ENCODE measurements around the gene UBC.

The UBC gene

GRCh38 chr12:124863416-124864325 lies 50.8 kb downstream of the UBC start, which contains the start of gene SCARB1:
SCARB1 (minus strand) TSS chr12:124863864; CDS start chr12:124863720, 144 bp downstream.
- FAIRE-seq = no peak

- FAIRE-seq = no peak
Measured at GRCh38 chr12:124862768-124863415, 51.6 kb downstream of the UBC start.

- no peak for FAIRE-seq
Measured at GRCh38 chr12:124861898-124862676, 52.4 kb downstream of the UBC start.
